Progenitor cell of endocrine pancreas (in vitro differentiated cells): ENCODE data around the gene FNDC3B. TPM values are rescaled to one million over a fixed set of nuclear protein-coding genes. Genes with fewer than 3 reads are reported as not detected.
A peak's percentile ranks its signal among the peaks of the same experiment; 100 is the strongest.

Experiments
- DNase-seq: peaks from one replicate; pipeline ENCODE4 v3.0.0; 2021; ENCODE audit warnings: low spot score; ENCODE audit not compliant: unreplicated experiment
- H3K27ac Mint-ChIP-seq: 2 replicates; pipeline ENCODE4 v1.8.0; 2021; ENCODE audit warnings: mild to moderate bottlenecking, moderate library complexity, mixed read lengths
- H3K27me3 Mint-ChIP-seq: 2 replicates; pipeline ENCODE4 v1.8.0; 2021; ENCODE audit warnings: mixed read lengths
- H3K36me3 Mint-ChIP-seq: 2 replicates; pipeline ENCODE4 v1.8.0; 2022; ENCODE audit warnings: mixed read lengths; ENCODE audit not compliant: insufficient read depth
- H3K4me1 Mint-ChIP-seq: 2 replicates; pipeline ENCODE4 v1.8.0; 2021; ENCODE audit warnings: low read depth, mixed read lengths
- H3K4me3 Mint-ChIP-seq: 2 replicates; pipeline ENCODE4 v1.8.0; 2021; ENCODE audit warnings: low read depth, mild to moderate bottlenecking, moderate library complexity, mixed read lengths
- H3K9me3 Mint-ChIP-seq: 2 replicates; pipeline ENCODE4 v1.8.0; 2021; ENCODE audit warnings: low read depth, mixed read lengths
- total RNA-seq: library from RNA; stranded (reverse); gene quantifications from 2 replicates; pipeline ENCODE4 v1.2.1, GENCODE V29; 2021
- TF ChIP-seq, protein P1 (sequence below): fragments of 200-600 bp; sonication (generic); IDR thresholded peaks from one replicate; pipeline ENCODE4 v1.5.0; 2021; ENCODE audit warnings: antibody characterized with exemption, mild to moderate bottlenecking; ENCODE audit not compliant: unreplicated experiment

FNDC3B gene
- total RNA-seq, 1 donor from 2014 or later = 158 TPM

DNA sequence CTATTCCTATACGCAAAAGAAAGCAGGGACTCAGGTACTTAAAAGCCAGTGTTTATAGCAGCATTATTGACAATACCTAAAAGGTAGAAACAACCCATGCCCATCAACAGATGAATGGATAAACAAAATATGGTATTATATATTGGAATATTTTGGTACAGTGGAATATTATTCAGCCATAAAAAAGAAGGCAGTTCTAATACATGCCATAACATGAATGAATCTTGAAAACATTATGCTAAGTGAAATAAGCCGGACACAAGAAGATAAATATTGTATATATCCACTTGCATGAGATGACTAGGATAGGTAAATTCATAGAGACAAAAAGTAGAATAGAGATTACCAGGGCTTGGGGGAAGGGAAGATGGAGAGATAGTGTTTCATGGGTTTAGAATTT lies 9.2 kb downstream of the FNDC3B start:
- H3K9me3 Mint-ChIP-seq = no peaks in the 10 kb centered on the region
- no peak overlapping the region for H3K4me3 Mint-ChIP-seq

GRCh38 chr3:172051310-172051956 lies 12.1 kb downstream of the FNDC3B start:
- H3K9me3 Mint-ChIP-seq = no peaks in the 10 kb centered on the region
- DNase-seq = no peak
- no peak overlapping the region for H3K4me3 Mint-ChIP-seq
- peaks cover 19% of the 10 kb centered on the region for H3K4me1 Mint-ChIP-seq
- TF ChIP-seq, protein P1, sequence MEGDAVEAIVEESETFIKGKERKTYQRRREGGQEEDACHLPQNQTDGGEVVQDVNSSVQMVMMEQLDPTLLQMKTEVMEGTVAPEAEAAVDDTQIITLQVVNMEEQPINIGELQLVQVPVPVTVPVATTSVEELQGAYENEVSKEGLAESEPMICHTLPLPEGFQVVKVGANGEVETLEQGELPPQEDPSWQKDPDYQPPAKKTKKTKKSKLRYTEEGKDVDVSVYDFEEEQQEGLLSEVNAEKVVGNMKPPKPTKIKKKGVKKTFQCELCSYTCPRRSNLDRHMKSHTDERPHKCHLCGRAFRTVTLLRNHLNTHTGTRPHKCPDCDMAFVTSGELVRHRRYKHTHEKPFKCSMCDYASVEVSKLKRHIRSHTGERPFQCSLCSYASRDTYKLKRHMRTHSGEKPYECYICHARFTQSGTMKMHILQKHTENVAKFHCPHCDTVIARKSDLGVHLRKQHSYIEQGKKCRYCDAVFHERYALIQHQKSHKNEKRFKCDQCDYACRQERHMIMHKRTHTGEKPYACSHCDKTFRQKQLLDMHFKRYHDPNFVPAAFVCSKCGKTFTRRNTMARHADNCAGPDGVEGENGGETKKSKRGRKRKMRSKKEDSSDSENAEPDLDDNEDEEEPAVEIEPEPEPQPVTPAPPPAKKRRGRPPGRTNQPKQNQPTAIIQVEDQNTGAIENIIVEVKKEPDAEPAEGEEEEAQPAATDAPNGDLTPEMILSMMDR = no peak
- H3K27me3 Mint-ChIP-seq = no peaks in the 10 kb centered on the region
- H3K36me3 Mint-ChIP-seq = peaks cover 26% of the 10 kb centered on the region
- no peak overlapping the region for H3K27ac Mint-ChIP-seq

More for the DNA sequence above, 9.2 kb downstream of the FNDC3B start:
- Mint-ChIP-seq H3K4me1 (peaks cover 33% of the 10 kb centered on the region), H3K27me3 (no peaks in the 10 kb centered on the region), H3K27ac (no peak overlapping the region), H3K36me3 (peaks cover 24% of the 10 kb centered on the region)
- DNase-seq = no peak
- TF ChIP-seq, protein P1 = no peak

DNA sequence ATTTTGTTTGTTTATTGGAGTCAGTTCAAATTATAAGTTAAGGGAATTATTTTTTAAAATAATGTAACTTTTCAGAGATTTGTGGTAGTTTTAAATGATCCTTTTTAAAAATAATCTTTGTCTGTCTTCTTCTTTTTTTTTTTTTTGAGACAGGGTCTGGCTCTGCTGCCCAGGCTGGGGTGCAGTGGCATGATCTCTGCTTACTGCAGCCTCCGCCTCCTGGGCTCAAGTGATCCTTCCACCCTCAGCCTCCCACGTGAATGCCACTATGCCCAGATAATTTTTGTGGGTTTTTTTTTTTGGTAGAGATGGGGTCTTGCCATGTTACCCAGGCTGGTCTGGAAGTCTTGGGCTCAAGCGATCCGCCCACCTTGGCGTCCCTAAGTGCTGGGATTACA lies 12.6 kb downstream of the FNDC3B start:
- Mint-ChIP-seq H3K27ac (no peak overlapping the region), H3K9me3 (no peaks in the 10 kb centered on the region), H3K4me1 (peaks cover 17% of the 10 kb centered on the region), H3K36me3 (peaks cover 26% of the 10 kb centered on the region), H3K4me3 (no peak overlapping the region), H3K27me3 (no peaks in the 10 kb centered on the region)
- TF ChIP-seq, protein P1 = no peak
- DNase-seq = no peak

DNA sequence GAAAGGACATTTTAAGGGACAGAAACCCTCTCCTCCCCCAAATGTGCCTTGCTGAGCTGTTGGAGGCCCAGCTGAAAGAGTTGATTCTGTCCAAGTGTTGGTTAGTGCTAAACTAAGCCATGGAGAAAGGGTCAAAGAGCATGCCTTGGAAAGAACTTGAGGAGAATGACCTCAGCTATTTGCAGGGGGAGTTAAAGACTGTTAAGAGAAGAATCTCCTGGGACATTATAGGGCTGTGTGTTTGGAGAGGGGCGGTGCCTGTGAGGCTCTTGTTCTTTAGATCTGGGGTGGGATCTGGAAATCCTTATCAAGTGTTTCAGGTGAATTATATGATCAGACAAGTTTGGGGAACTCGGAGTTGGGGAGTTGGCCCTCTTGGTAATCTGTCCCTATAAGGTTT lies 13.0 kb downstream of the FNDC3B start:
- Mint-ChIP-seq H3K4me1 (peaks cover 21% of the 10 kb centered on the region), H3K4me3 (no peak overlapping the region), H3K9me3 (no peaks in the 10 kb centered on the region), H3K36me3 (peaks cover 26% of the 10 kb centered on the region), H3K27ac (no peak overlapping the region), H3K27me3 (no peaks in the 10 kb centered on the region)
- no peak for DNase-seq
- TF ChIP-seq, protein P1 = no peak

DNA sequence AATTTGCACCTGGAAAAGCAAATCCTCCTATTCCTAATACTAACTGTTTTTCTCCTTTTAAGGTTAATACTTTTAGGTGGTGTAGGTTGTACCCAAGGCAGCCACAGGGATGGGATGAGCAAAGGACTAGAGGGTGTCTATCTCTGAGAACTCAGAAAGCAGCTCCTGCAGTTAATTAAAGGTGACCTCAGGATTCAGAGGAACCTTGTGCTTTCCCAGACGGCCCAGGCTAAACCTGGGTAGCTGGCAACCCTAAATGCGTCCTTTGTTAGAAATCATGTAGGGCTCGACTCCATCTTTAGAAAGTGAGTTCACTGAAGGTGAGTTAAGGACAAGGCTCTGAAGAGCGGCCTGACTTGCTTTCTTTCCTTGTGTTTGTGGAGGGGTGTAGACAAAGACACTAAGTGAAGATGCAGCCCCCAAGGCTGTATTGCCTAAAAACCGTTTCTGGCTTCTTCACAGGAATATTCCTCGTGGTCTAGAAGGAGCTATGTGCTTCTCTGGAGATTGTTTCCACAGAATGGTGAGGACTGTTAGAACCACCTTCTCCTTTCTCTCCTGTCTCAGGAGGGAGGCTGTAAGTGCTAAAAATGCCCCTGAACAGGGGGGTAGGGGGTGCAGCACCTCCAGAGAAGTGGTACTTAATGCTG lies 14.9 kb downstream of the FNDC3B start:
- Mint-ChIP-seq H3K9me3 (no peaks in the 10 kb centered on the region), H3K4me1 (peaks cover 35% of the 10 kb centered on the region), H3K36me3 (peaks cover 19% of the 10 kb centered on the region), H3K27me3 (no peaks in the 10 kb centered on the region), H3K4me3 (no peak overlapping the region), H3K27ac (peak overlapping the region; percentile 13)
- DNase-seq = no peak
- TF ChIP-seq, protein P1 = no peak
